Right cardiac atrium (tissue), 5 donors: Measurements from ENCODE around the gene SORCS2. TPM values are rescaled to one million over a fixed set of nuclear protein-coding genes. Genes with fewer than 3 reads are reported as not detected.

Experiments
- ATAC-seq, 2 donors: fragments of 200-7000 bp; cut with Tn5 transposase; one replicate each; pipeline versions ENCODE4 v1.8.0 to v1.9.1; 2020; ENCODE audit warnings: moderate library complexity in 2 of 2, mild to moderate bottlenecking in 1 of 2
- DNase-seq, 3 donors: peaks; one replicate each; pipeline ENCODE4 v3.0.0-alpha.2; 2020
- H3K27ac ChIP-seq: one replicate; pipeline ENCODE4 v1.5.1; 2013; ENCODE audit warnings: mild to moderate bottlenecking, low read length, control low read depth, moderate library complexity
- H3K27me3 ChIP-seq: one replicate; pipeline ENCODE4 v1.6.1; 2013; ENCODE audit not compliant: control insufficient read depth, insufficient read depth
- H3K4me1 ChIP-seq: one replicate; pipeline ENCODE4 v1.6.1; 2013; ENCODE audit warnings: low read length; ENCODE audit not compliant: control insufficient read depth, insufficient read depth
- H3K4me3 ChIP-seq: one replicate; pipeline ENCODE4 v1.5.1; 2013; ENCODE audit warnings: low read length, control low read depth
- H3K9me3 ChIP-seq: one replicate; pipeline ENCODE4 v1.6.1; 2013; ENCODE audit warnings: low read length; ENCODE audit not compliant: control insufficient read depth
- WGBS: extraction: QIAGEN DNeasy Blood & Tissue Kit; methylation state at CpG from one replicate; pipeline ENCODE4 v1.1.7; 2013; 5-methylcytosine and 5-hydroxymethylcytosine counted together
- intact Hi-C, 4 donors: fragments of 100-400 bp; cut with DNase I; formaldehyde crosslinking; loops; one replicate each; pipeline versions ENCODE4 v1.11.0 to v1.14.0; 2022 to 2023
- polyA plus RNA-seq: library from polyadenylated mRNA; stranded (reverse); fragments of 200-250 nt; gene quantifications from one replicate; pipeline ENCODE4 v1.2.3, GENCODE V29; 2013
- total RNA-seq, 4 donors: library from RNA; stranded (reverse); fragmentation: NEBNext Ultra II Directional; extraction: Animal tissue kit (Norgen Biotek cat#: 25700); gene quantifications; one replicate each; pipeline ENCODE4 v1.2.1, GENCODE V29; 2021
- donor health status: healthy with polysubstance abuse.
- donor health status: DM: no; HTN: yes; CAD: no.
- donor health status: DM: no; HTN: no; CAD: no.
- donor health status: DM: no; HTN: yes; CAD: no; lungs with severe emphysema.
- donor health status: DM: yes; HTN: yes; CAD: no.

The SORCS2 gene
- total and polyA plus RNA-seq, 5 donors: 2.1 to 7.3 (median 2.7) TPM

DNA sequence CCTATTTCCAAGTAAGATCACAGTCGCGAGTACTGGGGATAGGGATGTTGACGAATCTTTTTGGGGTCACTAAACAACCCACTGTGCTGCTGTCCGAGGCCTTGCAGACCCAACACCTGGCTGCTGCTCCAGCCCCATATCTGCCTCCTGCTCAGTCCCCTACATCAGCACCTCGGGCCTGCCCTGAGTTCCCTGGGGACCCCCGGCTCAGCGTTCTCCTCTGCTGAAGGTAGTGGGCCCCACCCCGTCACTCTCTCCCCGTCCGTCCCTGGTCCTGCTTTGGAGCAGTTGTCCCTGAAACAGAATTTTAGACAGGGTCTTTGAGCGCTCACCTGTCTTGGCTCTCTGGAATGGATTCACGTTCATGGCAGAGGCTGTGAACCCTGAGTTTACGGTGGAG, 444.8 kb downstream of the SORCS2 start:
- Histone ChIP-seq H3K4me1 (no peaks in the 10 kb centered on the region), H3K27ac (no peak overlapping the region), H3K27me3 (no peaks in the 10 kb centered on the region), H3K9me3 (no peaks in the 10 kb centered on the region), H3K4me3 (no peak overlapping the region)
- ATAC-seq (no peak), DNase-seq (no peak)
- 89% methylated on average over 13 of the region's 13 CpGs for WGBS
- intact Hi-C loops: no loop called here

DNA sequence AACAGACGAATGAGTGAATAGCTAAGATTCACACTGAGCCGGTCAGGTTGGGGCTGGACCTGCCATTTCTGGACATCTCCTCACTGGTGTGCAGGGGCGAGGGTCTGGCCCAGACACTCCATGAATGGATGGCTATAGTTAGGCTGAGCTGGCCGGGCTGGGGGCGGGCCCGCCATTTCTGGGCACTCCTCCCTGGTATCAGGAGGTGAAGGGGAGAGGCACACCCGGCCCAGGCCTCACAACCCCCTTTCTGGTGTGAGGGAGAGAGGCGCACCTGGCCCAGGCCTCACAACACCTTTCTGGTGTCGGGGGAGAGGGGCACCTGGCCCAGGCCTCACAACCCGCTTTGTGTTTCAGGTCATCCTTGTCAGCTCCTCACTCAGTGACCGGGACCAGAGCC, 445.6 kb downstream of the SORCS2 start:
- Histone ChIP-seq H3K27me3 (no peaks in the 10 kb centered on the region), H3K4me1 (no peaks in the 10 kb centered on the region), H3K9me3 (no peaks in the 10 kb centered on the region), H3K27ac (no peak overlapping the region), H3K4me3 (no peak overlapping the region)
- WGBS: 91% methylated on average over 11 of the region's 11 CpGs
- no peak for DNase-seq
- no peak for ATAC-seq
- intact Hi-C loops: no loop called here

DNA sequence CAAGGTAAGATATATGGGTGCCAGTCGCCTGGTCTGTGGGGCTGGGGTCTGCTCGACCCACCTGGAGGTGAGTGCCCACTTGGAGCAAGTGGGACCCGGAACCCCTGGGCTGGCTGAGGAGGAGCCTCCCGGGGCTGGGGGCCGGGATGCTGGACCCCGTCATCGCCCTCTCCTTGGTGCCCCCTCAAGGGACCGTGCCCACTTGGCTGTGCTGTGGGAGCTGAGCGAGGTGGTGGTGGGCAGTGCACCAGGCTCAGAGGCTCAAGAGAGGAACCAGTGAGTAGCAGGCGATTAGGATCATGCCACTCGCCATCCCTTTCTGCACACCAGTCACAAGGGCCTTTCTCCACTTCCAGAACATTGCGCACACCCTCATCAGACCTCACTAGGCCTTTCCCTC, 446.2 kb downstream of the SORCS2 start:
- WGBS: 92% methylated on average over 12 of the region's 12 CpGs
- Histone ChIP-seq H3K27ac (no peak overlapping the region), H3K27me3 (no peaks in the 10 kb centered on the region), H3K4me3 (no peak overlapping the region), H3K4me1 (no peaks in the 10 kb centered on the region), H3K9me3 (no peaks in the 10 kb centered on the region)
- DNase-seq: no peak
- intact Hi-C loops: no loop called here
- peak in 1 of 2 donors; percentile 37 for ATAC-seq

DNA sequence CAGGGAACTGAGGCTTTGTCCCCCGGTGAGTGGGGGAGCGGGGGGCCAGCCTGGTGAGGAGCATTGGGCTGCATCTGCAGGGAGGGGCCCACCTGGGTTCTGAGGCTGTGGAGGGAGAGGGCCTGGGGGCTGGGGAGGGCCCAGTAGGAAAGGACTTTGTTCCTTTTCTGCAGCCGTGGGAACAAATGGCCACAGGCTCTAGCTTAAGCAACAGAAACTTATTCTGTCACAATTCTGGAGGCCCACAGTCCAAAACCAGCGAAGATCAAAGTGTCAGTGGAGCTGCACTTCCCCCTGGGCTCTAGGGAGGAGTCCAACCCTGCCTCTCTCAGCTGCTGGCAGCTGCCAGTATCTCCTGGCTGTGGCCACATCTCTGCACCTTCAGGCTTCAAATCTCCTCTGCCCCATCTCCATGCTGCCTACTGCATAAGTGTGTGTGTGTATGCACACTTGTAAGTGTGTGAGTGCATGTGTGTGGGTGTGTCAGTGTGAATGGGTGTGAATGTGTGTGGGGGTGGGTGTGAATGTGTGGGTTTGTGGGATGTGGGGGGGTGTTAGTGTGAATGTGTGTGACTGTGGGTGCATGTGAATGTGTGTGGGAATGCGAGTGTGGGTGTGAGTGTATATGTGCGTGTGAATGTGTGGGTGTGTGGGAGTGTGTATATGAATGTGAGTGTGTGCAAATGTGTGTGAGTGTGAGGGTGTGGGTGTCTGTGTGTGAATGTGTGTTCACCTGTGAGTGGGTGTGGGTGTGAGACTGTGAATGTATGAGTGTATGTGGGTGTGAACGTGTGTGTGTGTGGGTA, 446.8 kb downstream of the SORCS2 start:
- intact Hi-C loops: no loop called here
- no peak overlapping the region for H3K27ac ChIP-seq
- H3K4me3 ChIP-seq: no peak overlapping the region
- H3K27me3 ChIP-seq: no peaks in the 10 kb centered on the region
- H3K4me1 ChIP-seq: no peaks in the 10 kb centered on the region
- H3K9me3 ChIP-seq: no peaks in the 10 kb centered on the region
- ATAC-seq (peak; percentile 34 to 43), DNase-seq (no peak)
- WGBS: 84% methylated on average over 7 of the region's 7 CpGs

DNA sequence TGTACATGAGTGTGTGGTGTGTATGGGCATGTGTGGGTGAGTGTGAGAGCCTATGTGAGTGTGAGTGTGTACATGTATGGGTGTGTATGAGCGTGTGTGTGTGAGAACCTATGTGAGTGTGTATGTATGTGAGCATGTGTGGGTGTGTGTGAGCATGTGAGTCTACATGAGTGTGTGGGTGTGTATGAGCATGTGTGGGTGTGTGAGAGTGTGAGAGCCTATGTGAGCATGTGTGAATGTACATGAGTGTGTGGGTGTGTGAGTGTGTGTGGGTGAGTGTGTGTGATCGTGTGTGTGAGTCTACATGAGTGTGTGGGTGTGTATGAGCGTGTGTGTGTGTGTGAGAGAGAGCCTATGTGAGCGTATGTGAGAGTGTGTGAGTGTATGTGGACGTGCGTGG, 447.8 kb downstream of the SORCS2 start:
- ATAC-seq (no peak), DNase-seq (no peak)
- Histone ChIP-seq H3K4me1 (no peaks in the 10 kb centered on the region), H3K4me3 (no peak overlapping the region), H3K27me3 (no peaks in the 10 kb centered on the region), H3K9me3 (no peaks in the 10 kb centered on the region), H3K27ac (no peak overlapping the region)
- intact Hi-C loops: no loop called here
- 81% methylated on average over 6 of the region's 6 CpGs for WGBS

DNA sequence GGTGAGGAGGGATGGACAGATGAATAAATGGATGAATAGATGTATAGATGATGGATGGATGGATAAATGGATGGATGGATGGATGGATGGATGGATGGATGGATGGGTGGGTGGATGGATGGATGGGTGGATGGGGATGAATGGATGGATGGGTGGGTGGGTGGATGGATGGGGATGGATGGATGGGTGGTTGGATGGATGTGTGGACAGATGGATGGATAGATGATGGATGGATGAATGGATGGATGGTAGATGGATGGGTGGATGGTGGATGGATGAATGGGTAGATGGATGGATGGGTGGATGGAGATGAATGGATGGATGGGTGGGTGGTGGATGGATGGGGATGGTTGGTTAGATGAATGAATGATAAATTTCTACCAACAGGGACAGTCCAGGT, 449.4 kb downstream of the SORCS2 start:
- Histone ChIP-seq H3K27ac (no peak overlapping the region), H3K4me1 (no peaks in the 10 kb centered on the region), H3K4me3 (no peak overlapping the region), H3K9me3 (no peaks in the 10 kb centered on the region), H3K27me3 (no peaks in the 10 kb centered on the region)
- DNase-seq: peak in 1 of 3 donors; percentile 2
- intact Hi-C loops: no loop called here
- no peak for ATAC-seq

DNA sequence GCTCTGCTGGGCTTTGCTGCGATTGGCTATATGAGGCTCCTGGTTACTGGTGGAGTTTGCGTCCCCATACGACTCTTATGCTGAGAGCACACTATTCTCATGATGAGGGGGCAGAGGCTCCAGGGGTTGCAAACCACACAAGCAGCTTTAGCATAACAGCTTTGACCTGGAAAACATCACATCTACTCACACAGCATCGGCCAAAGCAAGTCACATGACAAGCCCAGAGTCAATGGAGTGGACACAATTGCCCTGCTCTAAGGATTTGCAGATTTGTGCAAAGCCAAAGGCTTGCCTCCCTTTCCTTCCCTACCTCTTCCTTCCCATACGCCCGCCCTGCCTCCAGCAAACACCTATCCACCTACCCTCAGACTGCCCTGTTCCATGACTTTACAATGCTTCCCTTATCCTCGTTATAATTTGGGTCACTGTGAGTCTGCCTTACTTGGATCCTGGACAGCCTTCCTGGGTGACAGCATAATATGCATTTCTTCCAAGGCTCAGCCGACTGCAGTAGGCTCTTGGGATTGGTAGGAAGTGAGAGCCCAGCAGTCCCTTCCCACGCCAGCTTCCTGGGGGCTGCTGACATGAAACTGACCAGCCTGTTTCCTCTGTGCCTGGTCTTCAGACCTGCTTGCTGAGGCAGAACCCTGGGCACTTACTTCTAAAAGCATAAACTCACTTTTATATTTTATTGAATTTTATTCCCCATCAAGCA, 450.6 kb downstream of the SORCS2 start:
- 51% methylated on average over 9 of the region's 9 CpGs for WGBS
- Histone ChIP-seq H3K9me3 (no peaks in the 10 kb centered on the region), H3K4me3 (no peak overlapping the region), H3K27me3 (no peaks in the 10 kb centered on the region), H3K27ac (no peak overlapping the region), H3K4me1 (no peaks in the 10 kb centered on the region)
- ATAC-seq (no peak), DNase-seq (peak in 1 of 3 donors; percentile 6)
- intact Hi-C loops: no loop called here

DNA sequence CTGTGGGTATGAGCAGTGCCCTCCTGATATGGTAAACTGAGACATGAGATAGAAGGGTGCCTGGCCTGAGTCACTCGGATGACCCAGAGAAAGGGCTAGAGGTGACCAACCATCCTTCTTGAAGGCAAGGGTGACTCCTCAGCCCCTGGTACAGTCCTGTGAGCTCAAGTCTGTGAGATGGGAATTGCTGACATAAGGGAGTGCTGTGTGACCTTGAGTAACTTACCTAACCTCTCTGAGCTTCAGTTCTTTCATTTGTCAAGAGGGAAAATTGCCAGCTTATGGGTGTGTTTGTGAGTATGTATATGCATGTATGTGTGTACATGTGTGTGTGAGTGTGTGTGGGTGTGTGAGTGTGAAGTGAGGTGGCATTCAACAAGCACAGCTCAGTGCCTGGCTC, 452.8 kb downstream of the SORCS2 start:
- H3K27ac ChIP-seq: no peak overlapping the region
- H3K27me3 ChIP-seq: no peaks in the 10 kb centered on the region
- WGBS: 96% methylated on average over 1 of the region's 1 CpG
- ATAC-seq (no peak), DNase-seq (no peak)
- no peaks in the 10 kb centered on the region for H3K9me3 ChIP-seq
- H3K4me3 ChIP-seq: no peak overlapping the region
- intact Hi-C loops: no loop called here
- no peaks in the 10 kb centered on the region for H3K4me1 ChIP-seq

DNA sequence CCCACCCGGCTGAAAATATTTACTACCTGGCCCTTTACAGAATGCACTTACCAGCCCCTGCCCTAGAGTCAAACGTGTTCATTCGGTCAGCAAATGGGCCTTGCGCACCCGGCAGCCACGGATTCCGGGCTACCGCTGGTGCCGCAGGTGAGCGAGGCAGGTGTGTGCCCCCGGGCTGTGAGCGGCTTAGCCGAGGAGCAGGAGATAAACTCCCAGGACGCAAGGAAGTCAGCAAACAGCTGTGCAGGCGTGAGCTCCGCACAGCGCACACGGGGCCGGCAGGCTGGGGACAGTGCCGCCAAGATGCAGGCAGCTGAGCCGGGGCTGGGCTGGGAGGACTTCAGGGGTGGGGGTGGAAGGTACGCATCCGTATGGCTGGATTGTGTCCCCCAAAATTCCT, 453.6 kb downstream of the SORCS2 start:
- DNase-seq: no peak

DNA sequence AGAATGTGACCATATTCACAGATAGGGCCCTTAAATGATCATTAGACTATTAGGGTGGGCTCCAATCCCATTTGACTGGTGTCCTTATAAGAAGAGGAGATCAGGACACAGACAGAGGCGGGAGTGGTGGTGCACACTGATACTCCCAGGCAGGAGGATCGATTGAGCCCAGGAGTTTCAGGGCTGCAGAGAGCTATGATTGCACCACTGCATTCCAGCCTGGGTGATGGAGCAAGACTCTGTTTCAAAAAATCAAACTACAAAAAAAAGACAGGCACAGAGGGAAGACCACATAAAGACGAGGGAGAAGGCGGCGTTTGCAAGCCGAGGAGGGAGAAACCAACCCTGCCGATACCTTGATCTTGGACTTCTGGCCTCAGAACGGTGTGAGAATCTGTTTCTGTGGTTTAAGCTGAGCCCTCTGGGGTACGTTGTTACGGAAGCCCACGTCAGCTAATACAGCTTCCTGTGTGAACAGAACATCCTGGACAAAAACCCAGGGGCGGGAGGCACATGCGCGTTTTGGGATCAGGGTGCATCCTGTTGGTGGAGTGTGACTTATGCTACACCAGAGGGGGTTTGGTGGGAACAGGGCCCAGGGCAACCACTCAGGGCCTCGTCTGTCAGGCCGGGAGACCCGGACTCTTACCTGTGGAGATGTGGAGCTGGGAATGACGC, 454.2 kb downstream of the SORCS2 start:
- no peaks in the 10 kb centered on the region for H3K9me3 ChIP-seq
- ATAC-seq (no peak), DNase-seq (no peak)
- no peak overlapping the region for H3K27ac ChIP-seq
- intact Hi-C loops: no loop called here
- no peaks in the 10 kb centered on the region for H3K27me3 ChIP-seq
- no peaks in the 10 kb centered on the region for H3K4me1 ChIP-seq
- H3K4me3 ChIP-seq: no peak overlapping the region
- WGBS: 78% methylated on average over 18 of the region's 18 CpGs

More for the DNA sequence above, 453.6 kb downstream of the SORCS2 start:
- H3K4me3 ChIP-seq: no peak overlapping the region
- no peak for ATAC-seq
- H3K27ac ChIP-seq: no peak overlapping the region
- no peaks in the 10 kb centered on the region for H3K9me3 ChIP-seq
- no peaks in the 10 kb centered on the region for H3K4me1 ChIP-seq
- intact Hi-C loops: no loop called here
- 93% methylated on average over 23 of the region's 23 CpGs for WGBS
- H3K27me3 ChIP-seq: no peaks in the 10 kb centered on the region

DNA sequence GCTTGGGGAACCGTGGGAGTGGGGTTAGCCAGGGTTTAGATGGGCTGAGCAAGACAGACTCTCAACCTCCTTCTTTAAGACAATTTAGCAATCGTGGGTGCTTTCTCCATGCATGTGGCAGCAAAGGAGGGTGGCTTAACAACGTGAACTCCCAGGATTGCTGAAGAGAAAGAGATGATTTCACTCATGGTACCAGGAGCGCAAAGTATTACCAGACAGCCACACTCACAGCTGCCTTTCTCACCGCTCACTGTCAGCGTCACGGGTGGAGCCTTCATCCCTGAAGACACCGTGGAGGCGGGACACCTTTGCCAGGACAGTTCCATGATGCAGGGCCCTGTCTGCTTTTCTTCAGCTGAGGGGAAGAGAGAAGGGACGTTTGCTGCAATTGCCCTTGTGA, 454.8 kb downstream of the SORCS2 start:
- Histone ChIP-seq H3K4me3 (no peak overlapping the region), H3K27ac (no peak overlapping the region), H3K4me1 (no peaks in the 10 kb centered on the region), H3K27me3 (no peaks in the 10 kb centered on the region), H3K9me3 (no peaks in the 10 kb centered on the region)
- intact Hi-C loops: no loop called here
- no peak for DNase-seq
- 88% methylated on average over 10 of the region's 10 CpGs for WGBS
- ATAC-seq: no peak
